ENCODE results near the gene RPGR. TPM values are rescaled to one million over a fixed set of nuclear protein-coding genes. Genes with fewer than 3 reads are reported as not detected.

The RPGR gene
- total RNA-seq, 1 donor from 2014 or later: 9.2 TPM

- H3K4me1 Mint-ChIP-seq: no peaks in the 10 kb centered on the region
- no peak for TF ChIP-seq CTCF (conservative IDR thresholded peaks at IDR 0.05)
- H3K4me3 Mint-ChIP-seq: no peak overlapping the region
- DNase-seq (ENCODE audit: low read depth, low spot score): no peak
- no peak overlapping the region for H3K27ac Mint-ChIP-seq (ENCODE audit: unreplicated experiment)
- H3K9me3 Mint-ChIP-seq: no peaks in the 10 kb centered on the region
- no peaks in the 10 kb centered on the region for H3K27me3 Mint-ChIP-seq (ENCODE audit: low read depth)
- no peaks in the 10 kb centered on the region for H3K36me3 Mint-ChIP-seq (ENCODE audit: low read depth)
These were observed 64.3 kb downstream of the RPGR start for GRCh38 chrX:38262715-38263620.

- Mint-ChIP-seq H3K27me3 (ENCODE audit: low read depth) (no peaks in the 10 kb centered on the region), H3K4me1 (no peaks in the 10 kb centered on the region), H3K36me3 (ENCODE audit: low read depth) (no peaks in the 10 kb centered on the region), H3K9me3 (no peaks in the 10 kb centered on the region), H3K27ac (ENCODE audit: unreplicated experiment) (no peak overlapping the region), H3K4me3 (no peak overlapping the region)
- TF ChIP-seq CTCF (conservative IDR thresholded peaks at IDR 0.05): peak; percentile 44
- no peak for DNase-seq (ENCODE audit: low read depth, low spot score)
These were observed 67.1 kb downstream of the RPGR start for GRCh38 chrX:38260231-38260630.

- H3K27me3 Mint-ChIP-seq (ENCODE audit: low read depth): no peaks in the 10 kb centered on the region
- H3K4me3 Mint-ChIP-seq: no peak overlapping the region
- H3K9me3 Mint-ChIP-seq: no peaks in the 10 kb centered on the region
- DNase-seq (ENCODE audit: low read depth, low spot score): no peak
- H3K27ac Mint-ChIP-seq (ENCODE audit: unreplicated experiment): no peak overlapping the region
- no peaks in the 10 kb centered on the region for H3K4me1 Mint-ChIP-seq
- TF ChIP-seq CTCF (conservative IDR thresholded peaks at IDR 0.05): no peak
- H3K36me3 Mint-ChIP-seq (ENCODE audit: low read depth): no peaks in the 10 kb centered on the region
These were observed 71.3 kb downstream of the RPGR start for GRCh38 chrX:38256019-38256418.

GRCh38 chrX:38249965-38250364, 77.3 kb downstream of the RPGR start:
- no peak for TF ChIP-seq CTCF (conservative IDR thresholded peaks at IDR 0.05)
- no peak overlapping the region for H3K4me3 Mint-ChIP-seq
- no peaks in the 10 kb centered on the region for H3K27me3 Mint-ChIP-seq (ENCODE audit: low read depth)
- DNase-seq (ENCODE audit: low read depth, low spot score): no peak
- no peaks in the 10 kb centered on the region for H3K4me1 Mint-ChIP-seq
- H3K36me3 Mint-ChIP-seq (ENCODE audit: low read depth): no peaks in the 10 kb centered on the region
- H3K9me3 Mint-ChIP-seq: peaks cover 4% of the 10 kb centered on the region
- no peak overlapping the region for H3K27ac Mint-ChIP-seq (ENCODE audit: unreplicated experiment)

DNA sequence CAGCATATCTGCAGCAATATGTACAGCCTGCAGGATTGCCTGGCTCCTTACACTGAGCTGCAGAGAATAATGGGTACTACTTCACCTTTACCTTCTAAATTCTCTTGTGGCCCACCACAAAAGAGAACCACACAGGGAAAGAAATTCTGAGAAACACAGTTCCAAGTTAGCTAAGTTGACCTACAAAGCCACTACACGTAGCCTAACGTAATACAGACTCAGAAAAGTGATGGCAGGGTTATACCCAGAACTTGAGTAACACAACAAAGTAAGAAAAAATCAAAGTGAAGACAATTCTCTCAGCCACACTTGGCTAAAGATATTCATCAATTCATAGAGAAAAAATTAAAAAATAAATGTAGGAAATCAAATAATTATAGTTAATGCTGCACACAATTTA, 80.3 kb downstream of the RPGR start:
- DNase-seq (ENCODE audit: low read depth, low spot score): no peak
- no peak for TF ChIP-seq CTCF (conservative IDR thresholded peaks at IDR 0.05)

More for the DNA sequence above, 80.3 kb downstream of the RPGR start:
- peaks cover 4% of the 10 kb centered on the region for H3K9me3 Mint-ChIP-seq
- no peaks in the 10 kb centered on the region for H3K4me1 Mint-ChIP-seq
- H3K27me3 Mint-ChIP-seq (ENCODE audit: low read depth): no peaks in the 10 kb centered on the region
- no peak overlapping the region for H3K4me3 Mint-ChIP-seq
- H3K27ac Mint-ChIP-seq (ENCODE audit: unreplicated experiment): no peak overlapping the region
- no peaks in the 10 kb centered on the region for H3K36me3 Mint-ChIP-seq (ENCODE audit: low read depth)
